AG09309 (cell line): Measurements from ENCODE around the gene IL1RL2.
A peak's percentile ranks its signal among the peaks of the same experiment; 100 is the strongest.

Experiments
- DNase-seq: peaks from one replicate; pipeline ENCODE4 v3.0.0-alpha.2; 2010; ENCODE audit warnings: low read depth
- H3K4me3 ChIP-seq: 2 replicates; pipeline ENCODE4 v1.5.1; 2011; ENCODE audit warnings: mild to moderate bottlenecking, low read depth, low read length, moderate library complexity; ENCODE audit not compliant: control insufficient read depth
- CTCF ChIP-seq: IDR thresholded peaks from 2 replicates; pipeline ENCODE4 v1.5.1; 2011; ENCODE audit warnings: mild to moderate bottlenecking, low read depth, low read length, inconsistent platforms; ENCODE audit not compliant: insufficient read depth, control insufficient read depth; ENCODE audit errors: missing control alignments

IL1RL2 gene

GRCh38 chr2:102158011-102158755 is 28.6 kb upstream of the IL1RL2 start:
- no peak overlapping the region for H3K4me3 ChIP-seq
- DNase-seq = no peak
- TF ChIP-seq CTCF = no peak

DNA sequence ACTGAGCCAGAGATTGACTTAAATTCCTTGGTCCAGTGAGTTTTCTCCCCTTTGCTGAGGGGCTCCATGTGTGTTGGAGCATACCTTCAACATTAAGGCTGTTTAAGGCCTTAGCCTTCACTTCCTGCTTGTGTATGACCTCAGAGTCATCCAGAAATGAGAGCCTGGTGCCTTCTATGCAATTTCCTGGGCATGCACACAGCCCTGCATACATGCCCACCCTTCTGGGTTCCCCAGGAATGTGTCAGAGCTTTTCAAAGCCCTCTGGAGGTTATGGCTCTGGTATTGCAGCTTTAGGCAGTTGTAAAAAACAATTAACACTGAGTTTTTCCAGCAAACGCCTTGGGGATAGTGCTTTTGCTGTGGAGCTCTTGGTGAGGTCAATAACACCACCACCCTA is 27.5 kb upstream of the IL1RL2 start:
- DNase-seq = no peak
- no peak for TF ChIP-seq CTCF
- no peak overlapping the region for H3K4me3 ChIP-seq

- H3K4me3 ChIP-seq = no peak overlapping the region
- peak; percentile 82 for DNase-seq
- TF ChIP-seq CTCF = peak; percentile 80
Measured at GRCh38 chr2:102166189-102166845, 20.5 kb upstream of the IL1RL2 start.

GRCh38 chr2:102168026-102168771 is 18.6 kb upstream of the IL1RL2 start:
- no peak for TF ChIP-seq CTCF
- no peak overlapping the region for H3K4me3 ChIP-seq

DNA sequence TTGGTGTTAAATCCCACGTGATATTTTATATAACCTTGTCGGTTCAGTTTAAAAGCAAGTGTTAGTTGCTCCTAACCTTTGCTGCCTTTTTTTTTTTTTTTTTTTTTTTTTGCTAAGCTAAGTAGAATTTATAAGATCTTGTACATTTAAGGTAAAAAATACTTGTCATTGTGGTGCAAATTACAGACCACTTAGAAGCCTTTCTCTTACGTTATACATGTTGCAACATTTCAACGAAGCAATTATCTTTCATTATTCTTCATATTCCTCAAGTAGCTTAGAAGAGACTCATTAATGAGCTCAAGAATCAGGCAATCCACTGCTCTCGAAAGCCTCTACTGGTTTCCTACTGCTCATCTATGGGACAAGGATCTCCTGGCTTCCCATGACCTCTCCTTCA is 14.9 kb upstream of the IL1RL2 start:
- TF ChIP-seq CTCF = no peak
- no peak for DNase-seq
- no peak overlapping the region for H3K4me3 ChIP-seq

More at GRCh38 chr2:102168026-102168771, 18.6 kb upstream of the IL1RL2 start:
- no peak for DNase-seq

- no peak for TF ChIP-seq CTCF
- no peak overlapping the region for H3K4me3 ChIP-seq
- no peak for DNase-seq
Measured at GRCh38 chr2:102172745-102173144, 14.1 kb upstream of the IL1RL2 start.
